Panc1 (cell line): ENCODE measurements around the gene DIPK1B.

ENCODE experiments used
- POLR2AphosphoS5 ChIP-seq: IDR thresholded peaks from 2 replicates; pipeline ENCODE4 v1.6.1; 2012; ENCODE audit warnings: mild to moderate bottlenecking, low read depth, low read length, moderate library complexity
- REST ChIP-seq, 2 experiments: IDR thresholded peaks; 2 replicates each; pipeline ENCODE4 v1.6.1; 2011 to 2012; ENCODE audit warnings: low read depth in 2 of 2, control low read depth in 1 of 2, low read length in 1 of 2, mild to moderate bottlenecking in 1 of 2, moderate library complexity in 1 of 2; ENCODE audit not compliant: insufficient read depth in 1 of 2
- SIN3A ChIP-seq: IDR thresholded peaks from 2 replicates; pipeline ENCODE4 v1.6.1; 2012; ENCODE audit warnings: low read depth, mild to moderate bottlenecking, low read length, moderate library complexity, borderline replicate concordance; ENCODE audit not compliant: insufficient read depth
- TCF7L2 ChIP-seq: IDR thresholded peaks from 2 replicates; pipeline ENCODE4 v1.6.1; 2011; ENCODE audit warnings: mild to moderate bottlenecking, low read depth, low read length, inconsistent platforms
- TF ChIP-seq, protein P1 (sequence below): fragments of 450-650 bp; IDR thresholded peaks from 2 replicates; pipeline ENCODE4 v1.5.1; 2017; ENCODE audit warnings: mild to moderate bottlenecking

DNA sequence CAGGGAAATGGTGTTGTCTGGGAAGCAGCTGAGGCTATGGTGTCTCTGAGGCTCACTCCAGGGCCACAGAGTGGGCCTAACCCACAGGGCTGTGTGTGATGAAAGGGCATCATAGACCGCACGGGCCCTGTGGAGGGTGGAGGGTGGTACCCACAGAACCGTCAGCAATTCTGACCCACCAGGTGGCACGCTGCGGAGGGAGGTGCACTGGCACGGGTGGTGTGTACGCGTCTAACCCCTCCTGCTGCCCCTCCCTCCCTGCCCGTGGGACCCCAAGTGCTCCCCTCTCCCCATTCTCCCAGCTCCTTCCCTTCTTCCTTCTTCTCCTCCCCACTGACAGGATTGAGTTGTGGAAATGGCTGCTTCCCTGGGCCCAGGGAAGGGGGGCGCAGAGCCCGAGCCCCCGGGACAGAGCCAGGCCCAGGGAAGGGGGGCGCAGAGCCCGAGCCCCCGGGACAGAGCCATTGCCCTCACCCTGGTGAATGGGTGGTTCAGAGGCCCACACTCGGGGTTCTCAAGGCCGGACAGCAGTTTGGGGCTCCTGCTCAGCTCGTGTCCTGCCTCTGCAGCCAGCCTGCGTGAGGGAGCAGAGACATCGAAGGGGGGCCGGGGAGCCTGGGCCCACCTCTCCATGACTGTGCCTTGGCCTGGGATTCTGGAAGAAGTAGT, 23.6 kb downstream of the DIPK1B start:
- TF ChIP-seq, protein P1, sequence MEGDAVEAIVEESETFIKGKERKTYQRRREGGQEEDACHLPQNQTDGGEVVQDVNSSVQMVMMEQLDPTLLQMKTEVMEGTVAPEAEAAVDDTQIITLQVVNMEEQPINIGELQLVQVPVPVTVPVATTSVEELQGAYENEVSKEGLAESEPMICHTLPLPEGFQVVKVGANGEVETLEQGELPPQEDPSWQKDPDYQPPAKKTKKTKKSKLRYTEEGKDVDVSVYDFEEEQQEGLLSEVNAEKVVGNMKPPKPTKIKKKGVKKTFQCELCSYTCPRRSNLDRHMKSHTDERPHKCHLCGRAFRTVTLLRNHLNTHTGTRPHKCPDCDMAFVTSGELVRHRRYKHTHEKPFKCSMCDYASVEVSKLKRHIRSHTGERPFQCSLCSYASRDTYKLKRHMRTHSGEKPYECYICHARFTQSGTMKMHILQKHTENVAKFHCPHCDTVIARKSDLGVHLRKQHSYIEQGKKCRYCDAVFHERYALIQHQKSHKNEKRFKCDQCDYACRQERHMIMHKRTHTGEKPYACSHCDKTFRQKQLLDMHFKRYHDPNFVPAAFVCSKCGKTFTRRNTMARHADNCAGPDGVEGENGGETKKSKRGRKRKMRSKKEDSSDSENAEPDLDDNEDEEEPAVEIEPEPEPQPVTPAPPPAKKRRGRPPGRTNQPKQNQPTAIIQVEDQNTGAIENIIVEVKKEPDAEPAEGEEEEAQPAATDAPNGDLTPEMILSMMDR: no peak
- TF ChIP-seq POLR2AphosphoS5 (no peak), REST (IDR thresholded peaks at IDR 0.05; ENCODE audit: insufficient read depth in 1 of 2, low read depth in 2 of 2, low read length in 1 of 2) (no peak), SIN3A (no peak), TCF7L2 (no peak)
